H9 (cell line): Measurements from ENCODE around the gene SYNPO. TPM values are rescaled to one million over a fixed set of nuclear protein-coding genes. Genes with fewer than 3 reads are reported as not detected.

Experiments used
- DNase-seq: peaks from one replicate; pipeline ENCODE4 v3.0.0-alpha.2; 2017
- H2AFZ ChIP-seq: one replicate; pipeline ENCODE4 v1.6.1; 2013; ENCODE audit warnings: mild to moderate bottlenecking, low read length, control low read depth, moderate library complexity
- H2AK5ac ChIP-seq: 2 replicates; pipeline ENCODE4 v1.6.1; 2013; ENCODE audit warnings: low read length, control low read depth, mixed read lengths; ENCODE audit not compliant: insufficient read length
- H2BK120ac ChIP-seq: one replicate; pipeline ENCODE4 v1.6.1; 2013; ENCODE audit warnings: low read depth, mild to moderate bottlenecking, low read length, control low read depth, inconsistent platforms; ENCODE audit not compliant: poor library complexity, severe bottlenecking
- H2BK12ac ChIP-seq: 2 replicates; pipeline ENCODE4 v1.6.1; 2013; ENCODE audit warnings: low read length, control low read depth, mixed read lengths, low read depth; ENCODE audit not compliant: insufficient read length
- H2BK15ac ChIP-seq: 2 replicates; pipeline ENCODE4 v1.6.1; 2013; ENCODE audit warnings: low read depth, low read length, control low read depth
- H2BK20ac ChIP-seq: one replicate; pipeline ENCODE4 v1.6.1; 2013; ENCODE audit warnings: low read depth, mild to moderate bottlenecking, low read length, control low read depth, inconsistent platforms; ENCODE audit not compliant: poor library complexity, severe bottlenecking
- H2BK5ac ChIP-seq: 2 replicates; pipeline ENCODE4 v1.6.1; 2013; ENCODE audit warnings: low read length, control low read depth, mixed read lengths; ENCODE audit not compliant: insufficient read length
- H3K14ac ChIP-seq: 2 replicates; pipeline ENCODE4 v1.6.1; 2013; ENCODE audit warnings: low read length, control low read depth; ENCODE audit not compliant: insufficient read depth
- H3K18ac ChIP-seq: 2 replicates; pipeline ENCODE4 v1.6.1; 2013; ENCODE audit warnings: low read depth, mild to moderate bottlenecking, mixed read lengths, low read length, control low read depth; ENCODE audit not compliant: insufficient read length
- H3K23ac ChIP-seq: 2 replicates; pipeline ENCODE4 v1.6.1; 2013; ENCODE audit warnings: low read length, control low read depth, mixed read lengths, low read depth; ENCODE audit not compliant: insufficient read length
- H3K23me2 ChIP-seq: 2 replicates; pipeline ENCODE4 v1.6.1; 2013; ENCODE audit warnings: low read depth, mild to moderate bottlenecking, mixed read lengths, low read length, control low read depth; ENCODE audit not compliant: insufficient read length, poor library complexity, severe bottlenecking
- H3K27ac ChIP-seq: 2 replicates; pipeline ENCODE4 v1.5.1; 2013; ENCODE audit warnings: low read length, control low read depth, mixed read lengths, low read depth; ENCODE audit not compliant: insufficient read length
- H3K27me3 ChIP-seq: 2 replicates; pipeline ENCODE4 v1.6.1; 2013; ENCODE audit warnings: low read length, control low read depth, inconsistent platforms; ENCODE audit not compliant: insufficient read depth
- H3K4ac ChIP-seq: 2 replicates; pipeline ENCODE4 v1.6.1; 2013; ENCODE audit warnings: low read depth, mild to moderate bottlenecking, control low read depth, inconsistent platforms, low read length, moderate library complexity
- H3K4me1 ChIP-seq: 2 replicates; pipeline ENCODE4 v1.6.1; 2013; ENCODE audit warnings: low read length, control low read depth, inconsistent platforms; ENCODE audit not compliant: insufficient read depth
- H3K4me2 ChIP-seq: 2 replicates; pipeline ENCODE4 v1.6.1; 2013; ENCODE audit warnings: low read length, control low read depth, mixed read lengths; ENCODE audit not compliant: insufficient read length, insufficient read depth
- H3K56ac ChIP-seq: 2 replicates; pipeline ENCODE4 v1.6.1; 2013; ENCODE audit warnings: low read depth, mild to moderate bottlenecking, mixed read lengths, low read length, control low read depth; ENCODE audit not compliant: insufficient read length
- H3K79me1 ChIP-seq: 2 replicates; pipeline ENCODE4 v1.6.1; 2013; ENCODE audit warnings: low read depth, mild to moderate bottlenecking, moderate library complexity, low read length, control low read depth, inconsistent platforms; ENCODE audit not compliant: insufficient read depth, poor library complexity, severe bottlenecking
- H3K79me2 ChIP-seq: 2 replicates; pipeline ENCODE4 v1.6.1; 2013; ENCODE audit warnings: low read length, control low read depth, inconsistent platforms; ENCODE audit not compliant: insufficient read depth
- H3K9ac ChIP-seq: 2 replicates; pipeline ENCODE4 v1.6.1; 2013; ENCODE audit warnings: low read length, control low read depth, mixed read lengths; ENCODE audit not compliant: insufficient read length; ENCODE audit errors: extremely low read depth
- H3K9me3 ChIP-seq: one replicate; pipeline ENCODE4 v1.6.1; 2013; ENCODE audit warnings: low read depth, low read length, inconsistent platforms; ENCODE audit not compliant: control insufficient read depth
- H3T11ph ChIP-seq: one replicate; pipeline ENCODE4 v1.6.1; 2013; ENCODE audit warnings: mild to moderate bottlenecking, low read length, control low read depth, inconsistent platforms
- H4K20me1 ChIP-seq: one replicate; pipeline ENCODE4 v1.6.1; 2013; ENCODE audit not compliant: control insufficient read depth, insufficient read length, insufficient read depth
- H4K5ac ChIP-seq: 2 replicates; pipeline ENCODE4 v1.6.1; 2013; ENCODE audit warnings: low read depth, mild to moderate bottlenecking, mixed read lengths, low read length, control low read depth; ENCODE audit not compliant: insufficient read length
- H4K8ac ChIP-seq: replicated peaks from 2 replicates; pipeline ENCODE4 v1.6.1; 2013; ENCODE audit warnings: low read length, control low read depth, mixed read lengths, low read depth; ENCODE audit not compliant: insufficient read length
- H4K91ac ChIP-seq: 2 replicates; pipeline ENCODE4 v1.6.1; 2013; ENCODE audit warnings: low read depth, mild to moderate bottlenecking, moderate library complexity, mixed read lengths, low read length, control low read depth; ENCODE audit not compliant: insufficient read length
- H3K27ac Mint-ChIP-seq, 3 experiments: 2 replicates in 2 of 3; 3 replicates in 1 of 3; pipeline ENCODE4 v1.8.0; 2020 to 2021; ENCODE audit warnings: mixed read lengths in 3 of 3, mild to moderate bottlenecking in 1 of 3, moderate library complexity in 1 of 3
- H3K27me3 Mint-ChIP-seq: 2 replicates; pipeline ENCODE4 v1.8.0; 2021; ENCODE audit warnings: low read depth, mild to moderate bottlenecking, moderate library complexity, mixed read lengths
- H3K36me3 Mint-ChIP-seq, 3 experiments: 2 replicates in 2 of 3; 3 replicates in 1 of 3; pipeline ENCODE4 v1.8.0; 2020 to 2021; ENCODE audit warnings: low read depth in 3 of 3, mixed read lengths in 3 of 3; ENCODE audit not compliant: insufficient read depth in 1 of 3
- H3K4me1 Mint-ChIP-seq, 2 experiments: 2 replicates each; pipeline ENCODE4 v1.8.0; 2020; ENCODE audit warnings: mixed read lengths in 2 of 2
- H3K4me3 Mint-ChIP-seq, 2 experiments: 2 replicates in 1 of 2; 3 replicates in 1 of 2; pipeline ENCODE4 v1.8.0; 2020 to 2021; ENCODE audit warnings: mild to moderate bottlenecking in 2 of 2, mixed read lengths in 2 of 2, moderate library complexity in 1 of 2
- H3K9me3 Mint-ChIP-seq, 2 experiments: 2 replicates in 1 of 2; 3 replicates in 1 of 2; pipeline ENCODE4 v1.8.0; 2020; ENCODE audit warnings: mild to moderate bottlenecking in 2 of 2, mixed read lengths in 2 of 2, moderate library complexity in 1 of 2
- CTCF ChIP-seq: fragments of 200-600 bp; sonication (generic); conservative IDR thresholded peaks from 3 replicates; pipeline ENCODE4 v1.8.0; 2021; ENCODE audit warnings: antibody characterized with exemption, mild to moderate bottlenecking
- WGBS: extraction: QIAGEN DNeasy Blood & Tissue Kit; methylation state at CpG from one replicate; pipeline ENCODE4 v1.1.7; 2013; ENCODE audit warnings: missing lambda C conversion rate, low lambda C conversion rate, mixed read lengths; ENCODE audit not compliant: insufficient read length; ENCODE audit errors: extremely low coverage; 5-methylcytosine and 5-hydroxymethylcytosine counted together
- total RNA-seq: library from RNA; stranded (reverse); gene quantifications from 2 replicates; pipeline ENCODE4 v1.2.1, GENCODE V29; 2021

Gene SYNPO
- total RNA-seq, 1 experiment from 2014 or later: 1.7 TPM

DNA sequence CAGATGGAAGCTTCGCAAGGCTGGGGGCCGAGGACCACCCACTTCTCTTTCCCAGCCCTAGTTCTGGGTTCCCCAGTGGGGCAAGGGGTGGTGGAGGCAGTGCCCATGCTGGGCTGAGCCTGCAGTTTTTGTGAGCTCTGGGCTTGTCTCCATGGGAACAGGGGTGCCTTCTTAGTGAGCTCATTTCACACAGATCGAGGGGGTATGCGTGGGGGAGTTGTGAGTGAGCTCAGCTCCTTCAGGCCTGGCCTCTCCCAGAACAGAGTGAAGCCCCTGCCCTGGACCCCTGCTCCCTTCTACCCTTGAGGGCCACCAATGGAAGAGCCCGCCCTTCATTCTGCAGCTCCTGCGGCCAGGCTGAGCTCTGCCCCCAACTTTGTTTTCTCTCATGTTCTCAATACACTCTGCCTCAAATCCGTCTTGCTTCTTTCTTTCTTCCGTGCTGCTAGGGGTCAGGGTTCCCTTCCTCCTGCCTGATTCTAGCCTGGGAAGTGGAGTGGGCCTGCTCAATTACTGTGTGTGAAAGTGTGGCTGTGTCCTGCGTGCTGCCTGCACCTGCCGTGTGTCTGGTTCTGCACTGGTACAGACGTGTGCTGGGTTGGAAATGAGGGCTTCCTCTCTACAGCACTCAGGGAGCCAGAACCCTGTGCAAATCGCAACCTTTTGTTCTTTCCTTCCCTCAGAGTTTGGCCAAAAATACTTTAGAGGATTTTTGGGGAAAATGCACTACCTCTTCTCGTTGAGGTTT, 11.6 kb downstream of the SYNPO start:
- Histone ChIP-seq H2BK5ac (no peak overlapping the region), H2AK5ac (no peak overlapping the region), H3K23me2 (peaks cover 4% of the 10 kb centered on the region), H3K56ac (no peak overlapping the region), H4K20me1 (no peaks in the 10 kb centered on the region), H3K4me1 (no peaks in the 10 kb centered on the region), H2AFZ (no peak overlapping the region), H3K4ac (no peak overlapping the region), H3K18ac (no peak overlapping the region), H3K79me1 (no peaks in the 10 kb centered on the region), H3K79me2 (no peaks in the 10 kb centered on the region), H4K8ac (no peak overlapping the region), H3K23ac (no peak overlapping the region), H3T11ph (no peak overlapping the region), H3K27ac (no peak overlapping the region), H2BK20ac (no peak overlapping the region), H4K91ac (no peak overlapping the region), H3K14ac (peak overlapping the region; percentile 65; the same call in 1 of the 2 replicates), H4K5ac (no peak overlapping the region), H3K4me2 (no peak overlapping the region), H3K9ac (no peak overlapping the region), H2BK15ac (no peak overlapping the region), H2BK120ac (no peak overlapping the region), H3K9me3 (no peaks in the 10 kb centered on the region), H2BK12ac (no peak overlapping the region), H3K27me3 (no peaks in the 10 kb centered on the region; the same call in 1 of the 2 replicates)
- DNase-seq: no peak
- H3K4me1 Mint-ChIP-seq: peaks cover 21 to 33% of the 10 kb centered on the region in 2 experiments
- no peaks in the 10 kb centered on the region for H3K36me3 Mint-ChIP-seq
- peaks cover 7% of the 10 kb centered on the region for H3K27me3 Mint-ChIP-seq
- no peak for TF ChIP-seq CTCF
- H3K27ac Mint-ChIP-seq: peak overlapping the region in 2 of 3 experiments; percentile 64 to 88; a peak in 2 of 7 replicates
- whole genome bisulfite sequencing: no CpG with 5 or more reads among the region's 13 CpGs
- no peaks in the 10 kb centered on the region for H3K9me3 Mint-ChIP-seq
- no peak overlapping the region for H3K4me3 Mint-ChIP-seq
